Fibroblast of peridontal ligament (primary cell): ENCODE results near the gene ZNF732.
"Not testable (repeated sequence)": the region's sequence is repeated elsewhere in the genome, so short reads cannot be mapped to it uniquely, and the experiment has no call there.

Experiments
- DNase-seq: peaks from one replicate; pipeline ENCODE4 v3.0.0-alpha.2; 2010; ENCODE audit errors: extremely low read depth

Gene ZNF732

GRCh38 chr4:253936-254756 is 51.1 kb downstream of the ZNF732 start:
- DNase-seq = no peak

GRCh38 chr4:252065-252601 is 53.1 kb downstream of the ZNF732 start:
- no peak for DNase-seq

DNA sequence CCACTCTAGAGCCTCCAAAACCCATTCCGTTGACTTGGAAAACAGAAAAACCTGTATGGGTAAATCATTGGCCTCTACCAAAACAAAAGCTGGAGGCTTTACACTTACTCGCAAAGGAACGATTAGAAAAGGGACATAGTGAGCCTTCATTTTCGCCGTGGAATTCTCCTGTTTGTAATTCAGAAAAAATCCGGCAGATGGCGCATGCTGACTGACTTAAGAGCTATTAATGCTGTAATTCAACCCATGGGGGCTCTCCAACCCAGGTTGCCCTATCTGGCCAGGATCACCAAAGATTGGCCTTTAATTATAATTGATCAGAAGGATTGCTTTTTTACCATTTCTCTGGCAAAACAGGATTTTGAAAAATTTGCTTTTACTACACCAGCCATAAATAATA is 60.8 kb downstream of the ZNF732 start:
- DNase-seq = no peak

DNA sequence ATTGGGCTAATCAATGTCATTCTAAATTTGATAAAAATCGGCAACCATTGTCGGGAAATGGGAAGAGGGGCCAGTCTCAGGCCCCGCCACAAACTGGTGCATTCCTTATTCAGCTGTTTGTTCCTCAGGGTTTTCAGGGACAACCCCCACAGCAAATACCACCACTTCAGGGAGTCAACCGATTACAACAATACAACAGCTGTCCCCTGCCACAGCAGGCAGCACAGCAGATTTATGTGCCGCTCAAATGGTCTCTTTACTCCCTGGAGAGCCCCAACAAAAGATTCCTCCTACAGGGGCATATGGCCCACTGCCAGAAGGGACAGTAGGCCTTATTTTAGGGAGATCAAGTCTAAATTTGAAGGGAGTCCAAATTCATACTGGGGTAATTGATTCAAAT is 61.8 kb downstream of the ZNF732 start:
- no peak for DNase-seq

GRCh38 chr4:242121-242848 is 63.0 kb downstream of the ZNF732 start:
- DNase-seq = peak; percentile 18

DNA sequence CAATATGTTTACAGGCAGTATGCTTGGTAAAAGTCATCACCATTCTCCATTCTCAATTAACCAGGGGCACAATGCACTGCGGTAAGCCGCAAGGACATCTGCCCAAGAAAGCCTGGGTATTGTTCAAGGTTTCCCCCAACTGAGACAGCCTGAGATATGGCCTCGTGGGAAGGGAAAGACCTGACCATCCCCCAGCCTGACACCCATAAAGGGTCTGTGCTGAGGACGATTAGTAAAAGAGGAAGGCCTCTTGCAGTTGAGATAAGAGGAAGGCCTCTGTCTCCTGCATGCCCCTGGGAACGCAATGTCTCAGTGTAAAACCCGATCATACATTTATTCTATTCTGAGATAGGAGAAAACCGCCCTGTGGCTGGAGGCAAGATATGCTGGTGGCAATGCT is 63.9 kb downstream of the ZNF732 start:
- not testable (repeated sequence) for DNase-seq

GRCh38 chr4:236028-236427 is 69.2 kb downstream of the ZNF732 start:
- no peak for DNase-seq

DNA sequence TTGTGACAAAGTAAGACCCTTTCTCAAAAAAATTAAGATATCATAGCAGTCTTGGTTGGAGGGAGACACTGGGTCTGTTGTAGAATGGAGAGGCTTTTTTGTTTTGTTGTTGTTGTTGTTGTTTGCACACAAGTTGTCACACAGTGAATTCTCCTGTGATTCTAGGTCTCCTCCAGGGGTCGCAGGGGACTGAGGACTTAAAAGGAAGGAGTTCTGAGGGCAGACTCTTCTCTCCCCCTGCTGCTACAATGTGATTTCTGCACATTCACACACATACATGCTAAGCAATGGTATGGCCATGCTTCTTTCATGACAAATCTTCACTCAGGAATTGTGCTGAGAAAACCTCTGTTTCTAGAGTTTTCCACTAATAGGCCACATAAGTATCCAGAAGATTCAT is 71.1 kb downstream of the ZNF732 start:
- DNase-seq = no peak

- DNase-seq = no peak
These were observed 81.3 kb downstream of the ZNF732 start for GRCh38 chr4:223913-224497.
